Activated naive CD8-positive, alpha-beta T cell treated with anti-CD3 and anti-CD28 coated beads, Interleukin-2, amount 50 U/mL, for 24 hours (primary cell): ENCODE data around the gene NPSR1.
"Not testable (repeated sequence)": the region's sequence is repeated elsewhere in the genome, so short reads cannot be mapped to it uniquely, and the experiment has no call there.

ENCODE experiments used
- ATAC-seq: fragments of 150-1000 bp; cut with Tn5 transposase; one replicate; pipeline ENCODE4 v1.10.0; 2021
- DNase-seq: peaks from one replicate; pipeline ENCODE4 v3.0.0; 2021
- H3K27ac Mint-ChIP-seq: one replicate; pipeline ENCODE4 v1.8.0; 2021; ENCODE audit warnings: mild to moderate bottlenecking, mixed read lengths
- H3K27me3 Mint-ChIP-seq: one replicate; pipeline ENCODE4 v1.8.0; 2021; ENCODE audit warnings: mixed read lengths
- H3K36me3 Mint-ChIP-seq: one replicate; pipeline ENCODE4 v1.8.0; 2021; ENCODE audit warnings: low read depth, mixed read lengths
- H3K4me1 Mint-ChIP-seq: one replicate; pipeline ENCODE4 v1.8.0; 2021; ENCODE audit warnings: mixed read lengths
- H3K4me3 Mint-ChIP-seq: one replicate; pipeline ENCODE4 v1.8.0; 2021; ENCODE audit warnings: mild to moderate bottlenecking, moderate library complexity, mixed read lengths
- H3K9me3 Mint-ChIP-seq: one replicate; pipeline ENCODE4 v1.8.0; 2021; ENCODE audit warnings: mixed read lengths

NPSR1 gene

GRCh38 chr7:34845666-34846361, 187.8 kb downstream of the NPSR1 start:
- ATAC-seq (peak; percentile 45), DNase-seq (no peak)
- H3K36me3 Mint-ChIP-seq, result no peaks in the 10 kb centered on the region
- no peak overlapping the region for H3K4me3 Mint-ChIP-seq
- H3K9me3 Mint-ChIP-seq, result no peaks in the 10 kb centered on the region
- peaks cover 4% of the 10 kb centered on the region for H3K4me1 Mint-ChIP-seq
- H3K27me3 Mint-ChIP-seq, result peaks cover 14% of the 10 kb centered on the region
- H3K27ac Mint-ChIP-seq, result no peak overlapping the region

- Mint-ChIP-seq H3K4me3 (no peak overlapping the region), H3K36me3 (no peaks in the 10 kb centered on the region), H3K9me3 (no peaks in the 10 kb centered on the region), H3K4me1 (peaks cover 4% of the 10 kb centered on the region), H3K27me3 (peaks cover 17% of the 10 kb centered on the region), H3K27ac (no peak overlapping the region)
- no peak for ATAC-seq
- no peak for DNase-seq
Observed at GRCh38 chr7:34846976-34847375, 189.0 kb downstream of the NPSR1 start.

- Mint-ChIP-seq H3K9me3 (no peaks in the 10 kb centered on the region), H3K36me3 (no peaks in the 10 kb centered on the region), H3K4me3 (no peak overlapping the region), H3K4me1 (peaks cover 4% of the 10 kb centered on the region), H3K27me3 (peaks cover 17% of the 10 kb centered on the region), H3K27ac (no peak overlapping the region)
- ATAC-seq (peak; percentile 66), DNase-seq (no peak)
Observed at GRCh38 chr7:34848670-34849069, 190.7 kb downstream of the NPSR1 start.

- Mint-ChIP-seq H3K4me1 (peaks cover 4% of the 10 kb centered on the region), H3K9me3 (no peaks in the 10 kb centered on the region), H3K27ac (no peak overlapping the region), H3K36me3 (no peaks in the 10 kb centered on the region), H3K4me3 (no peak overlapping the region), H3K27me3 (peaks cover 13% of the 10 kb centered on the region)
- ATAC-seq, result no peak
- no peak for DNase-seq
Observed at GRCh38 chr7:34849163-34849960, 191.3 kb downstream of the NPSR1 start.

GRCh38 chr7:34849986-34850385, 192.0 kb downstream of the NPSR1 start:
- Mint-ChIP-seq H3K4me3 (no peak overlapping the region), H3K27ac (no peak overlapping the region), H3K27me3 (peaks cover 13% of the 10 kb centered on the region), H3K9me3 (no peaks in the 10 kb centered on the region), H3K4me1 (peaks cover 4% of the 10 kb centered on the region), H3K36me3 (no peaks in the 10 kb centered on the region)
- no peak for ATAC-seq
- DNase-seq, result no peak

- DNase-seq (no peak), ATAC-seq (no peak)
- Mint-ChIP-seq H3K36me3 (no peaks in the 10 kb centered on the region), H3K27ac (no peak overlapping the region), H3K4me1 (peaks cover 1% of the 10 kb centered on the region), H3K27me3 (peaks cover 11% of the 10 kb centered on the region), H3K9me3 (no peaks in the 10 kb centered on the region), H3K4me3 (no peak overlapping the region)
Observed at GRCh38 chr7:34850681-34851080, 192.7 kb downstream of the NPSR1 start.

- DNase-seq, result no peak
- no peak overlapping the region for H3K4me3 Mint-ChIP-seq
Observed at GRCh38 chr7:34851431-34851830, 193.4 kb downstream of the NPSR1 start.

GRCh38 chr7:34858444-34858843, 200.4 kb downstream of the NPSR1 start:
- H3K27ac Mint-ChIP-seq, H3K4me1 Mint-ChIP-seq, H3K4me3 Mint-ChIP-seq, ATAC-seq, H3K36me3 Mint-ChIP-seq, DNase-seq: not testable (repeated sequence)
- H3K27me3 Mint-ChIP-seq, result peaks cover 15% of the 10 kb centered on the region
- peaks cover 18% of the 10 kb centered on the region for H3K9me3 Mint-ChIP-seq

More at GRCh38 chr7:34851431-34851830, 193.4 kb downstream of the NPSR1 start:
- Mint-ChIP-seq H3K27me3 (peaks cover 11% of the 10 kb centered on the region), H3K27ac (no peak overlapping the region), H3K9me3 (no peaks in the 10 kb centered on the region), H3K4me1 (no peaks in the 10 kb centered on the region), H3K36me3 (no peaks in the 10 kb centered on the region)
- no peak for ATAC-seq

- H3K27ac Mint-ChIP-seq, H3K4me3 Mint-ChIP-seq, DNase-seq, H3K4me1 Mint-ChIP-seq, H3K36me3 Mint-ChIP-seq, ATAC-seq: not testable (repeated sequence)
- H3K9me3 Mint-ChIP-seq, result peaks cover 18% of the 10 kb centered on the region
- H3K27me3 Mint-ChIP-seq, result peaks cover 15% of the 10 kb centered on the region
Observed at GRCh38 chr7:34859281-34859680, 201.3 kb downstream of the NPSR1 start.

- H3K36me3 Mint-ChIP-seq, H3K4me1 Mint-ChIP-seq, H3K4me3 Mint-ChIP-seq, H3K27ac Mint-ChIP-seq, ATAC-seq, DNase-seq: not testable (repeated sequence)
- Mint-ChIP-seq H3K27me3 (peaks cover 13% of the 10 kb centered on the region), H3K9me3 (peaks cover 18% of the 10 kb centered on the region)
Observed at GRCh38 chr7:34866222-34866621, 208.2 kb downstream of the NPSR1 start.

- peaks cover 20% of the 10 kb centered on the region for H3K9me3 Mint-ChIP-seq
- DNase-seq, H3K4me1 Mint-ChIP-seq, H3K27ac Mint-ChIP-seq, H3K36me3 Mint-ChIP-seq, ATAC-seq, H3K27me3 Mint-ChIP-seq, H3K4me3 Mint-ChIP-seq: not testable (repeated sequence)
Observed at GRCh38 chr7:34867341-34867740, 209.3 kb downstream of the NPSR1 start.

GRCh38 chr7:34868602-34869001, 210.6 kb downstream of the NPSR1 start:
- H3K27me3 Mint-ChIP-seq, H3K36me3 Mint-ChIP-seq, H3K4me3 Mint-ChIP-seq, H3K4me1 Mint-ChIP-seq, DNase-seq, H3K27ac Mint-ChIP-seq, ATAC-seq: not testable (repeated sequence)
- peaks cover 22% of the 10 kb centered on the region for H3K9me3 Mint-ChIP-seq

GRCh38 chr7:34869057-34869456, 211.0 kb downstream of the NPSR1 start:
- ATAC-seq, result no peak
- DNase-seq, result no peak
- no peak overlapping the region for H3K4me3 Mint-ChIP-seq
- peaks cover 22% of the 10 kb centered on the region for H3K9me3 Mint-ChIP-seq
- no peaks in the 10 kb centered on the region for H3K4me1 Mint-ChIP-seq
- H3K36me3 Mint-ChIP-seq, result no peaks in the 10 kb centered on the region
- H3K27me3 Mint-ChIP-seq, result no peaks in the 10 kb centered on the region
- H3K27ac Mint-ChIP-seq, result no peak overlapping the region

GRCh38 chr7:34870041-34870440, 212.0 kb downstream of the NPSR1 start:
- H3K4me1 Mint-ChIP-seq, H3K36me3 Mint-ChIP-seq, DNase-seq, H3K4me3 Mint-ChIP-seq, ATAC-seq, H3K27ac Mint-ChIP-seq, H3K27me3 Mint-ChIP-seq: not testable (repeated sequence)
- peaks cover 22% of the 10 kb centered on the region for H3K9me3 Mint-ChIP-seq

- ATAC-seq, H3K27ac Mint-ChIP-seq: not testable (repeated sequence)
- H3K9me3 Mint-ChIP-seq, result peaks cover 22% of the 10 kb centered on the region
Observed at GRCh38 chr7:34874329-34874728, 216.3 kb downstream of the NPSR1 start.

More at GRCh38 chr7:34874329-34874728, 216.3 kb downstream of the NPSR1 start:
- H3K4me1 Mint-ChIP-seq, DNase-seq, H3K4me3 Mint-ChIP-seq, H3K27me3 Mint-ChIP-seq, H3K36me3 Mint-ChIP-seq: not testable (repeated sequence)
